Endothelial cell (in vitro differentiated cells): ENCODE measurements around the gene PHLDA1. TPM values are rescaled to one million over a fixed set of nuclear protein-coding genes. Genes with fewer than 3 reads are reported as not detected.
A peak's percentile ranks its signal among the peaks of the same experiment; 100 is the strongest.

ENCODE experiments used
- DNase-seq: peaks from one replicate; pipeline ENCODE4 v3.0.0; 2021; ENCODE audit warnings: low spot score
- H3K27ac Mint-ChIP-seq: one replicate; pipeline ENCODE4 v1.8.0; 2021; ENCODE audit warnings: mixed read lengths, inconsistent platforms; ENCODE audit not compliant: unreplicated experiment
- H3K27me3 Mint-ChIP-seq: one replicate; pipeline ENCODE4 v1.8.0; 2021; ENCODE audit warnings: mild to moderate bottlenecking, moderate library complexity, mixed read lengths, inconsistent platforms; ENCODE audit not compliant: unreplicated experiment
- H3K36me3 Mint-ChIP-seq: one replicate; pipeline ENCODE4 v1.8.0; 2021; ENCODE audit warnings: mild to moderate bottlenecking, low read depth, mixed read lengths, inconsistent platforms; ENCODE audit not compliant: unreplicated experiment
- H3K4me1 Mint-ChIP-seq: one replicate; pipeline ENCODE4 v1.8.0; 2021; ENCODE audit warnings: mild to moderate bottlenecking, mixed read lengths, inconsistent platforms; ENCODE audit not compliant: unreplicated experiment
- H3K4me3 Mint-ChIP-seq: one replicate; pipeline ENCODE4 v1.8.0; 2021; ENCODE audit warnings: mild to moderate bottlenecking, mixed read lengths, inconsistent platforms; ENCODE audit not compliant: unreplicated experiment
- H3K9me3 Mint-ChIP-seq: one replicate; pipeline ENCODE4 v1.8.0; 2021; ENCODE audit warnings: mixed read lengths, inconsistent platforms; ENCODE audit not compliant: unreplicated experiment
- CTCF ChIP-seq: fragments of 200-600 bp; sonication (generic); IDR thresholded peaks from one replicate; pipeline ENCODE4 v1.5.0; 2021; ENCODE audit warnings: antibody characterized with exemption; ENCODE audit not compliant: unreplicated experiment
- total RNA-seq: library from RNA; stranded (reverse); fragmentation: NEBNext Ultra II Directional; extraction: Animal tissue kit (Norgen Biotek cat#: 25700); gene quantifications from one replicate; pipeline ENCODE4 v1.2.1, GENCODE V29; 2021; ENCODE audit not compliant: unreplicated experiment

The PHLDA1 gene
- total RNA-seq, 1 donor from 2014 or later, result 50.3 TPM

- no peaks in the 10 kb centered on the region for H3K9me3 Mint-ChIP-seq
- H3K36me3 Mint-ChIP-seq, result no peaks in the 10 kb centered on the region
- DNase-seq, result no peak
- peaks cover 13% of the 10 kb centered on the region for H3K4me1 Mint-ChIP-seq
- no peak overlapping the region for H3K27ac Mint-ChIP-seq
- peaks cover 3% of the 10 kb centered on the region for H3K27me3 Mint-ChIP-seq
- TF ChIP-seq CTCF, result no peak
- no peak overlapping the region for H3K4me3 Mint-ChIP-seq
These were observed 8.9 kb upstream of the PHLDA1 start for GRCh38 chr12:76040461-76040860.

GRCh38 chr12:76038176-76038575 lies 6.6 kb upstream of the PHLDA1 start:
- H3K27ac Mint-ChIP-seq, result no peak overlapping the region
- H3K4me3 Mint-ChIP-seq, result no peak overlapping the region
- H3K27me3 Mint-ChIP-seq, result no peaks in the 10 kb centered on the region
- no peaks in the 10 kb centered on the region for H3K36me3 Mint-ChIP-seq
- no peak for DNase-seq
- H3K9me3 Mint-ChIP-seq, result no peaks in the 10 kb centered on the region
- H3K4me1 Mint-ChIP-seq, result peaks cover 21% of the 10 kb centered on the region
- no peak for TF ChIP-seq CTCF

- DNase-seq, result peak; percentile 17
- Mint-ChIP-seq H3K27me3 (peaks cover 2% of the 10 kb centered on the region), H3K36me3 (no peaks in the 10 kb centered on the region), H3K27ac (peak overlapping the region; percentile 3), H3K4me3 (no peak overlapping the region), H3K4me1 (peaks cover 28% of the 10 kb centered on the region), H3K9me3 (no peaks in the 10 kb centered on the region)
- peak; percentile 91 for TF ChIP-seq CTCF
These were observed 5.8 kb upstream of the PHLDA1 start for GRCh38 chr12:76037130-76038103.

GRCh38 chr12:76035045-76035444 lies 3.5 kb upstream of the PHLDA1 start:
- Mint-ChIP-seq H3K4me3 (no peak overlapping the region), H3K27me3 (peaks cover 13% of the 10 kb centered on the region), H3K36me3 (peaks cover 6% of the 10 kb centered on the region), H3K4me1 (peaks cover 35% of the 10 kb centered on the region), H3K9me3 (no peaks in the 10 kb centered on the region), H3K27ac (no peak overlapping the region)
- no peak for DNase-seq
- no peak for TF ChIP-seq CTCF
